A549 (cell line): ENCODE results near the gene LYPLA2. TPM values are rescaled to one million over a fixed set of nuclear protein-coding genes. Genes with fewer than 3 reads are reported as not detected.
A peak's percentile ranks its signal among the peaks of the same experiment; 100 is the strongest.

ENCODE experiments used
- ATAC-seq, 2 experiments: fragments of 200-7000 bp in 1 of 2; fragments of >200 bp in 1 of 2; cut with Nextera tagmentation in 1 of 2; cut with Tn5 transposase in 1 of 2; 3 replicates each; pipeline versions ENCODE4 v1.8.0 to v1.9.1; 2018 to 2020; ENCODE audit warnings: mild to moderate bottlenecking in 1 of 2, moderate library complexity in 1 of 2
- CTCF ChIA-PET: fragments of 300-600 bp; sonication (Branson Sonifier 250); formaldehyde crosslinking; extraction: SDS; loops from one replicate; lab custom pipeline; 2021; ENCODE audit warnings: antibody characterized with exemption, inconsistent platforms; lab: Yijun Ruan, JAX
- POLR2A ChIA-PET: fragments of 350-600 bp; formaldehyde crosslinking; extraction: SDS; loops from one replicate; lab custom pipeline; 2021; ENCODE audit warnings: antibody characterized with exemption, inconsistent platforms; lab: Yijun Ruan, JAX
- DNase-seq, 2 experiments: peaks; one replicate each; pipeline versions ENCODE4 v3.0.0 to v3.0.0-alpha.2; 2011 to 2016; ENCODE audit warnings: low read depth in 1 of 2, low spot score in 1 of 2
- FAIRE-seq: peaks from 2 replicates; lab custom pipeline; 2011; peaks lifted over from hg19 to GRCh38; lab: Jason Lieb, UNC
- H3K27ac ChIP-seq, 2 experiments: fragments of >200 bp; sonication (Bioruptor Twin); formaldehyde crosslinking; 3 replicates each; pipeline ENCODE4 v1.5.1; 2016 to 2017
- H3K4me1 ChIP-seq: fragments of >200 bp; sonication (Bioruptor Twin); formaldehyde crosslinking; 3 replicates; pipeline ENCODE4 v1.6.1; 2016
- H3K4me2 ChIP-seq: fragments of >200 bp; sonication (Bioruptor Twin); formaldehyde crosslinking; 3 replicates; pipeline ENCODE4 v1.6.1; 2016
- H3K4me3 ChIP-seq: fragments of >200 bp; sonication (Bioruptor Twin); formaldehyde crosslinking; 3 replicates; pipeline ENCODE4 v1.5.1; 2016
- H3K9me3 ChIP-seq: fragments of >200 bp; sonication (Bioruptor Twin); formaldehyde crosslinking; 3 replicates; pipeline ENCODE4 v1.6.1; 2016
- E2F6 ChIP-seq: IDR thresholded peaks from 2 replicates; pipeline ENCODE4 v1.6.1; 2012; ENCODE audit warnings: low read depth, borderline replicate concordance
- EHMT2 ChIP-seq: fragments of 200-600 bp; sonication (generic); IDR thresholded peaks from 2 replicates; pipeline ENCODE4 v1.6.1; 2016; ENCODE audit warnings: antibody characterized with exemption, low read depth, mild to moderate bottlenecking, moderate library complexity
- ELK1 ChIP-seq: fragments of 150-350 bp; IDR thresholded peaks from 2 replicates; pipeline ENCODE4 v1.6.1; 2014; ENCODE audit warnings: low read depth, mild to moderate bottlenecking, low read length
- FOSB ChIP-seq: fragments of 250-450 bp; sonication (Bioruptor Pico); IDR thresholded peaks from 2 replicates; pipeline ENCODE4 v1.5.0; 2020; ENCODE audit warnings: mild to moderate bottlenecking, moderate library complexity
- HES2 ChIP-seq: fragments of >200 bp; sonication (Bioruptor Twin); formaldehyde crosslinking; IDR thresholded peaks from 2 replicates; pipeline ENCODE4 v1.6.1; 2016
- JUN ChIP-seq, 2 experiments: fragments of >200 bp; sonication (Bioruptor Twin); formaldehyde crosslinking; IDR thresholded peaks; 2 replicates in 1 of 2; 3 replicates in 1 of 2; pipeline ENCODE4 v1.6.1; 2016 to 2017
- MAX ChIP-seq: IDR thresholded peaks from 2 replicates; pipeline ENCODE4 v1.6.1; 2012
- NFE2L2 ChIP-seq: fragments of 150-350 bp; conservative IDR thresholded peaks from 2 replicates; pipeline ENCODE4 v1.6.1; 2014; ENCODE audit warnings: low read length
- NR3C1 ChIP-seq: fragments of >200 bp; sonication (Bioruptor Twin); formaldehyde crosslinking; IDR thresholded peaks from 3 replicates; pipeline ENCODE4 v1.6.1; 2017
- PBX3 ChIP-seq: IDR thresholded peaks from 2 replicates; pipeline ENCODE4 v1.6.1; 2012
- POLR2A ChIP-seq: IDR thresholded peaks from 2 replicates; pipeline ENCODE4 v1.6.1; 2012; ENCODE audit warnings: mild to moderate bottlenecking, low read length
- RAD21 ChIP-seq, 2 experiments: fragments of >200 bp in 1 of 2; sonication (Bioruptor Twin) in 1 of 2; formaldehyde crosslinking in 1 of 2; IDR thresholded peaks in 1 of 2; conservative IDR thresholded peaks in 1 of 2; 2 replicates in 1 of 2; 3 replicates in 1 of 2; pipeline ENCODE4 v1.6.1; 2012 to 2018; ENCODE audit warnings: inconsistent platforms in 1 of 2
- RARB ChIP-seq: fragments of 250-450 bp; sonication (Bioruptor Pico); IDR thresholded peaks from 2 replicates; pipeline ENCODE4 v1.8.0; 2021; ENCODE audit warnings: mild to moderate bottlenecking, moderate library complexity
- RNF2 ChIP-seq: fragments of 200-600 bp; sonication (generic); IDR thresholded peaks from 2 replicates; pipeline ENCODE4 v1.6.1; 2016; ENCODE audit warnings: low read depth, mild to moderate bottlenecking, antibody characterized with exemption, moderate library complexity, borderline replicate concordance
- SMC3 ChIP-seq: fragments of >200 bp; sonication (Bioruptor Twin); formaldehyde crosslinking; IDR thresholded peaks from 3 replicates; pipeline ENCODE4 v1.6.1; 2018; ENCODE audit warnings: inconsistent platforms
- SREBF2 ChIP-seq: fragments of 450-650 bp; IDR thresholded peaks from 2 replicates; pipeline ENCODE4 v1.6.1; 2014; ENCODE audit warnings: mild to moderate bottlenecking, moderate library complexity
- ZSCAN20 ChIP-seq: fragments of 250-450 bp; sonication (Bioruptor Pico); IDR thresholded peaks from 2 replicates; pipeline ENCODE4 v1.8.0; 2022; ENCODE audit warnings: mild to moderate bottlenecking, moderate library complexity
- WGBS: methylation state at CpG from one replicate; pipeline ENCODE4 v1.1.6; 2017; ENCODE audit errors: missing lambda C conversion rate; 5-methylcytosine and 5-hydroxymethylcytosine counted together
- polyA minus RNA-seq: library from RNA; depleted of rRNA, polyadenylated mRNA; stranded (reverse); fragments of >200 nt; gene quantifications from 2 replicates; pipeline ENCODE4 v1.2.3, GENCODE V29; 2011; rRNA and poly(A)+ RNA removed
- polyA plus RNA-seq, 4 experiments: library from polyadenylated mRNA; depleted of rRNA in 3 of 4; stranded (reverse); fragments of >200 nt; fragmentation: RNase III in 1 of 4; extraction: RNeasy Plus Mini Kit Qiagen cat#74134 plus additional on column Dnase treatment in 1 of 4; gene quantifications; 2 replicates in 3 of 4; 3 replicates in 1 of 4; pipeline ENCODE4 v1.2.3, GENCODE V29; 2011 to 2017

LYPLA2 gene
- polyA plus RNA-seq (2011; rRNA removed) (17.8 and 26.0 TPM in 2 replicates), polyA plus RNA-seq (2017; fragmentation: RNase III; extraction: RNeasy Plus Mini Kit Qiagen cat#74134 plus additional on column Dnase treatment) (43.8 to 49.2 TPM (median 46.7 TPM) in 3 replicates), polyA minus RNA-seq (17.8 and 25.3 TPM in 2 replicates)
- 39.3 and 56.7 TPM in 2 replicates for polyA plus RNA-seq (2012; cell fraction: cytosol; rRNA removed)
- 67.9 and 84.5 TPM in 2 replicates for polyA plus RNA-seq (2012; cell fraction: nucleus; rRNA removed)

- peak within 1 kb of the TSS; percentile 97 for H3K4me2 ChIP-seq
- TF ChIP-seq ELK1 = no peak
- TF ChIP-seq PBX3 = peak; percentile 16; the same call in 1 of the 2 replicates
- peak; percentile 57 for TF ChIP-seq MAX
- peak; percentile 31; the same call in 1 of the 2 replicates for TF ChIP-seq E2F6
- TF ChIP-seq POLR2A = peak; percentile 28; the same call in 1 of the 2 replicates
- TF ChIP-seq JUN (IDR thresholded peaks at IDR 0.05) = peak in 1 of 2 experiments; percentile 71; a peak in 3 of 5 replicates
- no peak for TF ChIP-seq NR3C1
- no peak for TF ChIP-seq FOSB (CRISPR knock-in tag)
- TF ChIP-seq RARB = no peak
- no peak for TF ChIP-seq NFE2L2
- TF ChIP-seq RNF2 = no peak
- TF ChIP-seq ZSCAN20 = no peak
- CTCF ChIA-PET = interaction anchor here (0.6 to 2.3 kb wide), 6 partner anchors 12 to 126 kb away, joined by 3 to 8 read pairs (median 4); partner anchors contain the start of gene PITHD1
- FAIRE-seq = no peak
- H3K4me1 ChIP-seq = peaks cover 40% of the 10 kb centered on the region
- ATAC-seq = peak; percentile 81 to 90
- peak within 1 kb of the TSS; percentile 93 to 98 for H3K27ac ChIP-seq
- H3K9me3 ChIP-seq = no peaks in the 10 kb centered on the region
- DNase-seq = peak; percentile 83
- POLR2A ChIA-PET = interaction anchor here (0.7 to 2.5 kb wide), 4 partner anchors 10 to 99 kb away, joined by 3 to 19 read pairs (median 7); partner anchors contain the start of genes GALE, PITHD1 and RPL11
- 0% methylated on average over 12 of the region's 47 CpGs for WGBS
- peak within 1 kb of the TSS; percentile 87 for H3K4me3 ChIP-seq
These were observed at the start of gene LYPLA2 for GRCh38 chr1:23790696-23791515. TSS of gene LYPLA2 (plus strand) at chr1:23791145. CDS start at chr1:23792683, 1,538 bp downstream.

- FAIRE-seq (no peak), ATAC-seq (no peak), DNase-seq (no peak)
- ChIA-PET CTCF (interaction anchor here (0.6 kb wide), 1 partner anchor 111 kb away, joined by 3 read pairs; no protein-coding TSS in a partner anchor), POLR2A (no interaction called here)
- Histone ChIP-seq H3K4me1 (peaks cover 19% of the 10 kb centered on the region), H3K27ac (no peak overlapping the region), H3K4me3 (no peak overlapping the region), H3K9me3 (no peaks in the 10 kb centered on the region), H3K4me2 (no peak overlapping the region)
- 91% methylated on average over 5 of the region's 5 CpGs for WGBS
- TF ChIP-seq EHMT2 (no peak), SMC3 (no peak), RAD21 (conservative IDR thresholded peaks at IDR 0.05 in 1 of 2, IDR thresholded peaks at IDR 0.05 in 1 of 2) (no peak), HES2 (no peak), SREBF2 (no peak)
These were observed 49.3 kb upstream of the LYPLA2 start for GRCh38 chr1:23741609-23742008.
